IMR-90 (cell line): ENCODE data around the gene TPT1. TPM values are rescaled to one million over a fixed set of nuclear protein-coding genes. Genes with fewer than 3 reads are reported as not detected.
A peak's percentile ranks its signal among the peaks of the same experiment; 100 is the strongest.

ENCODE experiments used
- ATAC-seq: fragments of 200-7000 bp; cut with Tn5 transposase; 2 replicates; pipeline ENCODE4 v1.9.1; 2020; ENCODE audit warnings: low read depth, mild to moderate bottlenecking, moderate library complexity
- BruUV-seq: library from RNA; stranded (reverse); fragments of 400-500 nt; replicated peaks from 2 replicates; lab custom pipeline; 2021; lab: Mats Ljungman, UMichigan
- CTCF ChIA-PET: fragments of 300-600 bp; formaldehyde crosslinking; extraction: SDS; loops from one replicate; lab custom pipeline; 2021; ENCODE audit warnings: antibody characterized with exemption; lab: Yijun Ruan, JAX
- POLR2A ChIA-PET: fragments of 300-600 bp; sonication (Branson Sonifier 250); formaldehyde crosslinking; loops from one replicate; lab custom pipeline; 2022; ENCODE audit warnings: antibody characterized with exemption; ENCODE audit not compliant: unreplicated experiment; lab: Charles Lee
- DNase-seq: peaks from one replicate; pipeline ENCODE4 v3.0.0; 2013
- H2AFZ ChIP-seq: replicated peaks from 2 replicates; pipeline ENCODE3; 2013; ENCODE audit warnings: low read length, mild to moderate bottlenecking; ENCODE audit not compliant: poor library complexity
- H2AK5ac ChIP-seq: 2 replicates; pipeline ENCODE4 v1.6.1; 2013; ENCODE audit warnings: low read depth, low read length, inconsistent platforms
- H2AK9ac ChIP-seq: replicated peaks from 2 replicates; pipeline ENCODE3; 2013; ENCODE audit warnings: mild to moderate bottlenecking, low read depth, low read length, moderate library complexity; ENCODE audit not compliant: poor library complexity
- H2BK120ac ChIP-seq: 2 replicates; pipeline ENCODE4 v1.6.1; 2013; ENCODE audit warnings: low read depth, low read length, inconsistent platforms
- H2BK15ac ChIP-seq: 3 replicates; pipeline ENCODE4 v1.6.1; 2013; ENCODE audit warnings: low read depth, low read length, inconsistent platforms
- H2BK20ac ChIP-seq: 2 replicates; pipeline ENCODE4 v1.6.1; 2013; ENCODE audit warnings: low read depth, mild to moderate bottlenecking, inconsistent platforms, low read length, moderate library complexity
- H2BK5ac ChIP-seq: 2 replicates; pipeline ENCODE4 v1.6.1; 2013; ENCODE audit warnings: mild to moderate bottlenecking, low read depth, low read length, inconsistent platforms; ENCODE audit not compliant: poor library complexity, severe bottlenecking
- H3K14ac ChIP-seq: replicated peaks from 2 replicates; pipeline ENCODE4 v1.6.1; 2013; ENCODE audit warnings: low read depth, low read length, inconsistent platforms
- H3K18ac ChIP-seq: 2 replicates; pipeline ENCODE4 v1.6.1; 2013; ENCODE audit warnings: low read depth, low read length, control low read depth
- H3K23ac ChIP-seq: 2 replicates; pipeline ENCODE4 v1.6.1; 2013; ENCODE audit warnings: low read depth, low read length, inconsistent platforms
- H3K27ac ChIP-seq: 2 replicates; pipeline ENCODE4 v1.5.1; 2013; ENCODE audit warnings: mild to moderate bottlenecking, control low read depth, low read length; ENCODE audit not compliant: insufficient read depth
- H3K27me3 ChIP-seq: 2 replicates; pipeline ENCODE4 v1.6.1; 2013; ENCODE audit warnings: low read length; ENCODE audit not compliant: control insufficient read depth, insufficient read depth
- H3K36me3 ChIP-seq: 2 replicates; pipeline ENCODE4 v1.6.1; 2013; ENCODE audit warnings: low read length, mixed read lengths; ENCODE audit not compliant: control insufficient read depth, insufficient read depth
- H3K4ac ChIP-seq: 2 replicates; pipeline ENCODE4 v1.6.1; 2013; ENCODE audit warnings: low read depth, low read length, inconsistent platforms
- H3K4me1 ChIP-seq: 2 replicates; pipeline ENCODE4 v1.6.1; 2013; ENCODE audit warnings: low read length, mixed read lengths; ENCODE audit not compliant: control insufficient read depth, insufficient read depth
- H3K4me2 ChIP-seq: 2 replicates; pipeline ENCODE4 v1.6.1; 2013; ENCODE audit warnings: low read depth, mild to moderate bottlenecking, control low read depth, low read length, moderate library complexity
- H3K4me3 ChIP-seq: 2 replicates; pipeline ENCODE4 v1.5.1; 2013; ENCODE audit warnings: low read depth, mild to moderate bottlenecking, control low read depth, low read length, moderate library complexity; ENCODE audit not compliant: insufficient read depth
- H3K56ac ChIP-seq: 2 replicates; pipeline ENCODE4 v1.6.1; 2013; ENCODE audit warnings: low read length, inconsistent platforms; ENCODE audit not compliant: insufficient read depth; ENCODE audit errors: extremely low read depth
- H3K79me1 ChIP-seq, 2 experiments: 2 replicates each; pipeline ENCODE4 v1.6.1; 2013; ENCODE audit warnings: low read length in 2 of 2, inconsistent platforms in 1 of 2, low read depth in 1 of 2
- H3K9ac ChIP-seq: 2 replicates; pipeline ENCODE4 v1.6.1; 2013; ENCODE audit warnings: low read depth, low read length, control low read depth
- H3K9me1 ChIP-seq: 2 replicates; pipeline ENCODE4 v1.6.1; 2013; ENCODE audit warnings: low read length, inconsistent platforms; ENCODE audit not compliant: insufficient read depth
- H3K9me3 ChIP-seq: 2 replicates; pipeline ENCODE4 v1.6.1; 2013; ENCODE audit warnings: low read length; ENCODE audit not compliant: control insufficient read depth, insufficient read depth
- H4K20me1 ChIP-seq: 2 replicates; pipeline ENCODE4 v1.6.1; 2013; ENCODE audit warnings: low read length, inconsistent platforms; ENCODE audit not compliant: insufficient read depth
- H4K5ac ChIP-seq: 2 replicates; pipeline ENCODE4 v1.6.1; 2013; ENCODE audit warnings: mild to moderate bottlenecking, low read depth, low read length, control low read depth
- H4K8ac ChIP-seq, 2 experiments: 2 replicates each; pipeline ENCODE4 v1.6.1; 2013; ENCODE audit warnings: low read depth in 2 of 2, low read length in 2 of 2, control low read depth in 1 of 2, inconsistent platforms in 1 of 2
- H4K91ac ChIP-seq: 2 replicates; pipeline ENCODE4 v1.6.1; 2013; ENCODE audit warnings: low read depth, low read length, inconsistent platforms; ENCODE audit not compliant: insufficient read depth
- BHLHE40 ChIP-seq: fragments of 150-350 bp; IDR thresholded peaks from 2 replicates; pipeline ENCODE4 v1.6.1; 2016; ENCODE audit warnings: mild to moderate bottlenecking, low read depth, low read length
- CEBPB ChIP-seq: IDR thresholded peaks from 2 replicates; pipeline ENCODE4 v1.6.1; 2012; ENCODE audit warnings: low read depth, low read length, improper control_type of control experiment
- CHD1 ChIP-seq: IDR thresholded peaks from 2 replicates; pipeline ENCODE4 v1.6.1; 2012; ENCODE audit warnings: low read depth, low read length, improper control_type of control experiment
- FOS ChIP-seq: fragments of 150-350 bp; IDR thresholded peaks from 2 replicates; pipeline ENCODE4 v1.6.1; 2016; ENCODE audit warnings: low read depth, low read length
- MAFK ChIP-seq: IDR thresholded peaks from 2 replicates; pipeline ENCODE4 v1.6.1; 2012; ENCODE audit warnings: low read depth, low read length, improper control_type of control experiment
- MAZ ChIP-seq: IDR thresholded peaks from 2 replicates; pipeline ENCODE4 v1.6.1; 2012; ENCODE audit warnings: low read depth, mild to moderate bottlenecking, low read length, improper control_type of control experiment, moderate library complexity, borderline replicate concordance
- MXI1 ChIP-seq: IDR thresholded peaks from 2 replicates; pipeline ENCODE4 v1.6.1; 2012; ENCODE audit warnings: low read depth, mild to moderate bottlenecking, low read length, moderate library complexity, borderline replicate concordance
- NFE2L2 ChIP-seq: fragments of 150-350 bp; IDR thresholded peaks from 2 replicates; pipeline ENCODE4 v1.6.1; 2016; ENCODE audit warnings: low read depth, mild to moderate bottlenecking, low read length
- POLR2A ChIP-seq: IDR thresholded peaks from 2 replicates; pipeline ENCODE4 v1.6.1; 2012; ENCODE audit warnings: mild to moderate bottlenecking, low read depth, low read length
- RAD21 ChIP-seq: IDR thresholded peaks from 2 replicates; pipeline ENCODE4 v1.6.1; 2012; ENCODE audit warnings: low read length, improper control_type of control experiment
- RCOR1 ChIP-seq: IDR thresholded peaks from 2 replicates; pipeline ENCODE4 v1.6.1; 2012; ENCODE audit warnings: mild to moderate bottlenecking, low read length, improper control_type of control experiment; ENCODE audit not compliant: insufficient replicate concordance
- RFX5 ChIP-seq: IDR thresholded peaks from 2 replicates; pipeline ENCODE4 v1.8.0; 2012; ENCODE audit warnings: low read depth, mild to moderate bottlenecking, low read length, moderate library complexity
- SMC3 ChIP-seq: fragments of 150-350 bp; IDR thresholded peaks from 2 replicates; pipeline ENCODE4 v1.6.1; 2016; ENCODE audit warnings: low read depth, mild to moderate bottlenecking, antibody characterized with exemption, low read length, moderate library complexity
- WGBS, 2 experiments: methylation state at CpG; one replicate each; pipeline versions ENCODE4 v1.1.5 to v1.1.7; 2013; ENCODE audit warnings: missing lambda C conversion rate in 2 of 2; ENCODE audit not compliant: insufficient read length in 1 of 2; ENCODE audit errors: extremely low coverage in 2 of 2; 5-methylcytosine and 5-hydroxymethylcytosine counted together
- dilution Hi-C: fragments of 300-500 bp; cut with HindIII; formaldehyde crosslinking; loops from one replicate; pipeline ENCODE4 v1.14.3; 2018; ENCODE audit warnings: low sequenced_read_pairs; ENCODE audit not compliant: unreplicated experiment
- in situ Hi-C: fragments of 300-500 bp; cut with MboI; formaldehyde crosslinking; loops from 3 replicates; pipeline ENCODE4 v1.14.3; 2019; ENCODE audit warnings: low sequenced_read_pairs, inconsistent platforms, mixed read lengths
- intact Hi-C: fragments of 100-400 bp; cut with micrococcal nuclease; formaldehyde crosslinking; loops from 2 replicates; pipeline ENCODE4 v1.10.0; 2022
- polyA plus RNA-seq, 3 experiments: library from polyadenylated mRNA; depleted of rRNA; stranded (reverse); fragments of >200 nt; gene quantifications; 2 replicates each; pipeline ENCODE4 v1.2.3, GENCODE V29; 2012; ENCODE audit warnings: low replicate concordance in 1 of 3
- total RNA-seq: library from RNA; depleted of rRNA; stranded (reverse); fragments of >200 nt; gene quantifications from 2 replicates; pipeline ENCODE4 v1.2.3, GENCODE V29; 2012
- TF ChIP-seq, protein P1 (sequence below): fragments of 150-350 bp; IDR thresholded peaks from 2 replicates; pipeline ENCODE4 v1.6.1; 2017; ENCODE audit warnings: mild to moderate bottlenecking, antibody characterized with exemption, low read length, low read depth
- TF ChIP-seq, protein P2 (sequence below): fragments of 150-350 bp; IDR thresholded peaks from 2 replicates; pipeline ENCODE4 v1.6.1; 2016; ENCODE audit warnings: low read depth, mild to moderate bottlenecking, low read length, moderate library complexity, borderline replicate concordance
- TF ChIP-seq, protein P3 (sequence below): conservative IDR thresholded peaks from 2 replicates; pipeline ENCODE4 v1.5.1; 2012; ENCODE audit warnings: mild to moderate bottlenecking, low read depth, low read length, improper control_type of control experiment

TPT1 gene
- total and polyA plus RNA-seq, 2 of the 4 experiments (the other 2 are of a cell fraction), result 1,663 to 2,665 TPM

DNA sequence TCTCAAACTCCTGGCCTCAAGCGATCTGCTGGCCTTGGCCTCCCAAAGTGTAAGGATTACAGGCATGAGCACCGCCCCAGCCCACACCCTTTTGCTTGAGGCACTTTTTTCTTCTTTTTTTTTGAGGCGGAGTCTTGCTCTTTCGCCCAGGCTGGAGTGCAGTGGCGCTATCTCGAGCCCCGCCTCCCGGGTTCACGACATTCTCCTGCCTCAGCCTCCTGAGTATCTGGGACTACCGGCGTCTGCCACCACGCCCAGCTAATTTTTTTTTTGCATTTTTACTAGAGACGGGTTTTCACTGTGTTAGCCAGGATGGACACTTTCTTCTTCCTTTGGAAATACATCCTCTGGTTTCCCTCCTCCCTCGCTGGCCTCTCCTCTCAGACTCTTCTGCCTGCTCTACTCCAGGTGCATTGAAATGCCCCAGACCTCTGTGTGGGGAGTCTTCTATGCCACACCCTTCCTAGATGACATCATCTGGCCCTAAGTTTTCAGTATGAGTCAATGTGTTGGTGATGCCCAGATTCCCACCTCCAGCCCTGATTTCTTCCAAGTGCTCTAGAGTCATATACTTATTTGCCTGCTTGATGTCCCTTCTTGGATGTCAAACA lies 20.7 kb upstream of the TPT1 start:
- peaks cover 5 to 35% of the 10 kb centered on the region in 2 experiments; a peak in 3 of 4 replicates for H3K79me1 ChIP-seq
- no peaks in the 10 kb centered on the region for H4K20me1 ChIP-seq
- no peaks in the 10 kb centered on the region for H3K9me3 ChIP-seq
- ATAC-seq (peak; percentile 46; the same call in 1 of the 2 replicates), DNase-seq (peak; percentile 67)
- no peak overlapping the region for H2AK5ac ChIP-seq
- no peak overlapping the region for H3K23ac ChIP-seq
- H3K4me1 ChIP-seq, result no peaks in the 10 kb centered on the region
- no peak overlapping the region for H3K56ac ChIP-seq
- H2BK20ac ChIP-seq, result no peak overlapping the region
- H3K4ac ChIP-seq, result no peak overlapping the region
- in situ Hi-C loops, result loop anchor here (25.0 kb wide), 1 partner anchor 626 kb away; no protein-coding TSS in a partner anchor
- no peak for TF ChIP-seq POLR2A
- no peak for TF ChIP-seq SMC3
- TF ChIP-seq, protein P1, sequence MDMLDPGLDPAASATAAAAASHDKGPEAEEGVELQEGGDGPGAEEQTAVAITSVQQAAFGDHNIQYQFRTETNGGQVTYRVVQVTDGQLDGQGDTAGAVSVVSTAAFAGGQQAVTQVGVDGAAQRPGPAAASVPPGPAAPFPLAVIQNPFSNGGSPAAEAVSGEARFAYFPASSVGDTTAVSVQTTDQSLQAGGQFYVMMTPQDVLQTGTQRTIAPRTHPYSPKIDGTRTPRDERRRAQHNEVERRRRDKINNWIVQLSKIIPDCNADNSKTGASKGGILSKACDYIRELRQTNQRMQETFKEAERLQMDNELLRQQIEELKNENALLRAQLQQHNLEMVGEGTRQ, result no peak
- TF ChIP-seq MAFK, result no peak
- no peak for TF ChIP-seq MAZ
- TF ChIP-seq RFX5, result no peak
- no peak for TF ChIP-seq RCOR1
- TF ChIP-seq, protein P2, sequence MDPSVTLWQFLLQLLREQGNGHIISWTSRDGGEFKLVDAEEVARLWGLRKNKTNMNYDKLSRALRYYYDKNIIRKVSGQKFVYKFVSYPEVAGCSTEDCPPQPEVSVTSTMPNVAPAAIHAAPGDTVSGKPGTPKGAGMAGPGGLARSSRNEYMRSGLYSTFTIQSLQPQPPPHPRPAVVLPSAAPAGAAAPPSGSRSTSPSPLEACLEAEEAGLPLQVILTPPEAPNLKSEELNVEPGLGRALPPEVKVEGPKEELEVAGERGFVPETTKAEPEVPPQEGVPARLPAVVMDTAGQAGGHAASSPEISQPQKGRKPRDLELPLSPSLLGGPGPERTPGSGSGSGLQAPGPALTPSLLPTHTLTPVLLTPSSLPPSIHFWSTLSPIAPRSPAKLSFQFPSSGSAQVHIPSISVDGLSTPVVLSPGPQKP, result no peak
- TF ChIP-seq, protein P3, sequence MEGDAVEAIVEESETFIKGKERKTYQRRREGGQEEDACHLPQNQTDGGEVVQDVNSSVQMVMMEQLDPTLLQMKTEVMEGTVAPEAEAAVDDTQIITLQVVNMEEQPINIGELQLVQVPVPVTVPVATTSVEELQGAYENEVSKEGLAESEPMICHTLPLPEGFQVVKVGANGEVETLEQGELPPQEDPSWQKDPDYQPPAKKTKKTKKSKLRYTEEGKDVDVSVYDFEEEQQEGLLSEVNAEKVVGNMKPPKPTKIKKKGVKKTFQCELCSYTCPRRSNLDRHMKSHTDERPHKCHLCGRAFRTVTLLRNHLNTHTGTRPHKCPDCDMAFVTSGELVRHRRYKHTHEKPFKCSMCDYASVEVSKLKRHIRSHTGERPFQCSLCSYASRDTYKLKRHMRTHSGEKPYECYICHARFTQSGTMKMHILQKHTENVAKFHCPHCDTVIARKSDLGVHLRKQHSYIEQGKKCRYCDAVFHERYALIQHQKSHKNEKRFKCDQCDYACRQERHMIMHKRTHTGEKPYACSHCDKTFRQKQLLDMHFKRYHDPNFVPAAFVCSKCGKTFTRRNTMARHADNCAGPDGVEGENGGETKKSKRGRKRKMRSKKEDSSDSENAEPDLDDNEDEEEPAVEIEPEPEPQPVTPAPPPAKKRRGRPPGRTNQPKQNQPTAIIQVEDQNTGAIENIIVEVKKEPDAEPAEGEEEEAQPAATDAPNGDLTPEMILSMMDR, result no peak
- no peak for TF ChIP-seq RAD21
- TF ChIP-seq FOS, result no peak
- no peak for TF ChIP-seq CEBPB
- TF ChIP-seq MXI1, result no peak
- no peak for TF ChIP-seq BHLHE40
- TF ChIP-seq CHD1, result no peak
- TF ChIP-seq NFE2L2, result no peak
- no peak overlapping the region for H3K4me3 ChIP-seq
- WGBS, 2 experiments, result 99% methylated on average over 9 of the region's 14 CpGs; no CpG with 5 or more reads in 1 of the 2 experiments
- H4K91ac ChIP-seq, result no peak overlapping the region
- no peak overlapping the region for H3K4me2 ChIP-seq
- H3K27me3 ChIP-seq, result no peaks in the 10 kb centered on the region
- dilution Hi-C loops, result no loop called here
- no peak overlapping the region for H2BK5ac ChIP-seq
- H4K5ac ChIP-seq, result no peak overlapping the region
- H4K8ac ChIP-seq, result no peak overlapping the region
- H3K9me1 ChIP-seq, result peaks cover 13% of the 10 kb centered on the region
- no peak overlapping the region for H3K9ac ChIP-seq
- no peak overlapping the region for H2AFZ ChIP-seq
- no TSS peak for BruUV-seq
- no peak overlapping the region for H2BK120ac ChIP-seq
- POLR2A ChIA-PET, result no interaction called here
- no peak overlapping the region for H3K14ac ChIP-seq
- H2BK15ac ChIP-seq, result no peak overlapping the region
- CTCF ChIA-PET, result interaction anchor here (1.0 kb wide), 1 partner anchor 9 kb away, joined by 4 read pairs; no protein-coding TSS in a partner anchor
- H3K36me3 ChIP-seq, result peaks cover 33% of the 10 kb centered on the region
- H3K27ac ChIP-seq, result no peak overlapping the region
- peak overlapping the region; percentile 76 for H2AK9ac ChIP-seq
- no peak overlapping the region for H3K18ac ChIP-seq
- intact Hi-C loops, result no loop called here
